GM12878 (cell line): ENCODE data around the gene FEM1B. TPM values are rescaled to one million over a fixed set of nuclear protein-coding genes. Genes with fewer than 3 reads are reported as not detected.

Source experiments
- ETV6 ChIP-seq, 2 experiments: fragments of 450-650 bp in 1 of 2; IDR thresholded peaks in 1 of 2; conservative IDR thresholded peaks in 1 of 2; 2 replicates each; pipeline ENCODE4 v1.6.1; 2014; ENCODE audit warnings: antibody characterized with exemption in 1 of 2, borderline replicate concordance in 1 of 2, low read depth in 1 of 2, mild to moderate bottlenecking in 1 of 2, moderate library complexity in 1 of 2
- RAD51 ChIP-seq: fragments of 450-650 bp; IDR thresholded peaks from 2 replicates; pipeline ENCODE4 v1.6.1; 2016; ENCODE audit warnings: moderate library complexity, mild to moderate bottlenecking, inconsistent platforms
- RB1 ChIP-seq: fragments of 450-650 bp; formaldehyde crosslinking; IDR thresholded peaks from 2 replicates; pipeline ENCODE4 v1.6.1; 2017; ENCODE audit warnings: mild to moderate bottlenecking, borderline replicate concordance
- RCOR1 ChIP-seq: conservative IDR thresholded peaks from 2 replicates; pipeline ENCODE4 v1.6.1; 2012; ENCODE audit warnings: low read depth, low read length, improper control_type of control experiment
- RELA ChIP-seq: fragments of 450-650 bp; IDR thresholded peaks from 2 replicates; pipeline ENCODE4 v1.8.0; 2014; ENCODE audit warnings: borderline replicate concordance; ENCODE audit not compliant: partially characterized antibody
- SIN3A ChIP-seq: IDR thresholded peaks from 2 replicates; pipeline ENCODE4 v1.6.1; 2012; ENCODE audit warnings: low read depth, low read length, improper control_type of control experiment
- ZBTB11 ChIP-seq: fragments of 450-650 bp; formaldehyde crosslinking; IDR thresholded peaks from 2 replicates; pipeline ENCODE4 v1.5.0; 2022; ENCODE audit warnings: mild to moderate bottlenecking, missing genetic modification characterization
- ZNF384 ChIP-seq: IDR thresholded peaks from 2 replicates; pipeline ENCODE4 v1.6.1; 2012; ENCODE audit warnings: low read depth, mild to moderate bottlenecking, low read length, improper control_type of control experiment, borderline replicate concordance
- ZNF687 ChIP-seq: fragments of 450-650 bp; IDR thresholded peaks from 2 replicates; pipeline ENCODE4 v1.6.1; 2017; ENCODE audit warnings: mild to moderate bottlenecking, moderate library complexity
- ZSCAN29 ChIP-seq: fragments of 450-650 bp; IDR thresholded peaks from 2 replicates; pipeline ENCODE4 v1.6.1; 2017; ENCODE audit warnings: mild to moderate bottlenecking, moderate library complexity
- polyA plus RNA-seq, 11 experiments: library from polyadenylated mRNA; depleted of rRNA in 4 of 11; unstranded in 6 of 11; stranded (reverse) in 5 of 11; fragments of >200 nt; fragmentation: Nextera tagmentation in 4 of 11; fragmentation: Illumina TruSeq in 1 of 11; extraction: Ambion mirVana in 4 of 11; extraction: Trizol in 1 of 11; gene quantifications; 1 replicate in 1 of 11; 2 replicates in 10 of 11; pipeline versions ENCODE4 v1.2.1 to v1.2.3, GENCODE V29; 2011 to 2016; ENCODE audit warnings: inconsistent platforms in 2 of 11, missing spikeins in 2 of 11, low read depth in 1 of 11
- total RNA-seq, 4 experiments: library from RNA; depleted of rRNA in 3 of 4; stranded (reverse); fragments of >200 nt in 3 of 4; fragmentation: Illumina TruSeq in 1 of 4; extraction: Trizol in 1 of 4; gene quantifications; 2 replicates each; pipeline versions ENCODE4 v1.2.1 to v1.2.3, GENCODE V29; 2013 to 2021
- TF ChIP-seq, protein P1 (sequence below): IDR thresholded peaks from 2 replicates; pipeline ENCODE4 v1.6.1; 2012; ENCODE audit warnings: mild to moderate bottlenecking, low read depth, low read length
- TF ChIP-seq, protein P2 (sequence below): fragments of 450-650 bp; IDR thresholded peaks from 2 replicates; pipeline ENCODE4 v1.6.1; 2017; ENCODE audit warnings: mild to moderate bottlenecking, moderate library complexity

The FEM1B gene
- total and polyA plus RNA-seq, 10 of the 15 experiments (the other 5 are each of a cell fraction or from before 2014, with no cell fraction given), result 5.5 to 61.1 (median 18.2) TPM

DNA sequence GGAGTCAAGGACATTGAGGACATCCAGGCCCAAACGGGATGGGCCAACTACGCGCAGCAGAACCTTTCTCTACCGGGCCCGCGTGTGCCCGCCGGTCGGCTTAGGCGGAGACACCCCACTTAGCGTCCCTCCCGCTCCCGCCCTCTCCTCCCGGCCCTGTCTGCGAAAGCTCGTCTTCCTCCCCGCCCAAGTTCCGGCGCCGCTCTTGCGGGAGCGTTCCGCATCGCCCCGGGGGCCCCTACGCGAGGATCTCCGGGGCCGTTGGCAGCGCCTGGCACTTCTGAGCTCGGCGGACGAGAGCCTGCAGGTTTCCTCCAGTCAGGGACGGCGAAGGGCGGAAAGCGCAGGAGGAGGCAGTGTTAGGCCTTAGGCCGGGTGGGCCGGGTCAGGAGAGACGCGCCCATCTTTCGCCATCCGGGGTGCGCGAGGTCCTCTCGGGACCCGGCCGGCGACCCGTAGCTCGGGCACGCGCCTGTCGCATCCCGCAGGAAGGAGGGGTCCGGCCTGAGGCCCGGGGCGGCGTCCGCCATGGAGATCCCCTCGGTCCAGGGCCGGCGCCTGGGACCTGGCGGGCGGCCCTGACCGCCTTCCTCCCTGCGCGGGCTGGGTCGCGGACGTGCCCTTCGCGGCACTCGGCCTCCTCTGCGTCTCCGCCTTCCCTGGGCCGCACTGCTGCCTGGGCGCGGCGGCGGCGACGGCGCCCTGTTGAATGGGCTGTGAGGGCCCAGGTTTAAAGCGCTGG is at the start of gene FEM1B (continued):
- TF ChIP-seq, protein P1, sequence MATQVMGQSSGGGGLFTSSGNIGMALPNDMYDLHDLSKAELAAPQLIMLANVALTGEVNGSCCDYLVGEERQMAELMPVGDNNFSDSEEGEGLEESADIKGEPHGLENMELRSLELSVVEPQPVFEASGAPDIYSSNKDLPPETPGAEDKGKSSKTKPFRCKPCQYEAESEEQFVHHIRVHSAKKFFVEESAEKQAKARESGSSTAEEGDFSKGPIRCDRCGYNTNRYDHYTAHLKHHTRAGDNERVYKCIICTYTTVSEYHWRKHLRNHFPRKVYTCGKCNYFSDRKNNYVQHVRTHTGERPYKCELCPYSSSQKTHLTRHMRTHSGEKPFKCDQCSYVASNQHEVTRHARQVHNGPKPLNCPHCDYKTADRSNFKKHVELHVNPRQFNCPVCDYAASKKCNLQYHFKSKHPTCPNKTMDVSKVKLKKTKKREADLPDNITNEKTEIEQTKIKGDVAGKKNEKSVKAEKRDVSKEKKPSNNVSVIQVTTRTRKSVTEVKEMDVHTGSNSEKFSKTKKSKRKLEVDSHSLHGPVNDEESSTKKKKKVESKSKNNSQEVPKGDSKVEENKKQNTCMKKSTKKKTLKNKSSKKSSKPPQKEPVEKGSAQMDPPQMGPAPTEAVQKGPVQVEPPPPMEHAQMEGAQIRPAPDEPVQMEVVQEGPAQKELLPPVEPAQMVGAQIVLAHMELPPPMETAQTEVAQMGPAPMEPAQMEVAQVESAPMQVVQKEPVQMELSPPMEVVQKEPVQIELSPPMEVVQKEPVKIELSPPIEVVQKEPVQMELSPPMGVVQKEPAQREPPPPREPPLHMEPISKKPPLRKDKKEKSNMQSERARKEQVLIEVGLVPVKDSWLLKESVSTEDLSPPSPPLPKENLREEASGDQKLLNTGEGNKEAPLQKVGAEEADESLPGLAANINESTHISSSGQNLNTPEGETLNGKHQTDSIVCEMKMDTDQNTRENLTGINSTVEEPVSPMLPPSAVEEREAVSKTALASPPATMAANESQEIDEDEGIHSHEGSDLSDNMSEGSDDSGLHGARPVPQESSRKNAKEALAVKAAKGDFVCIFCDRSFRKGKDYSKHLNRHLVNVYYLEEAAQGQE, result no peak
- TF ChIP-seq RCOR1 (peak; percentile 52; the same call in 1 of the 2 replicates), SIN3A (no peak; the same call in 1 of the 2 replicates), ZNF687 (peak; percentile 52; the same call in 1 of the 2 replicates), ETV6 (conservative IDR thresholded peaks at IDR 0.05 in 1 of 2, IDR thresholded peaks at IDR 0.05 in 1 of 2; ENCODE audit: borderline replicate concordance in 1 of 2, low read depth in 1 of 2) (peak in 1 of 2 experiments; percentile 33; a peak in 1 of 4 replicates), RAD51 (no peak), ZNF384 (no peak), RELA (peak; percentile 79), RB1 (peak; percentile 49; the same call in 1 of the 2 replicates), ZSCAN29 (peak; percentile 40; the same call in 1 of the 2 replicates), ZBTB11 (CRISPR knock-in tag) (peak; percentile 94)
- TF ChIP-seq, protein P2, sequence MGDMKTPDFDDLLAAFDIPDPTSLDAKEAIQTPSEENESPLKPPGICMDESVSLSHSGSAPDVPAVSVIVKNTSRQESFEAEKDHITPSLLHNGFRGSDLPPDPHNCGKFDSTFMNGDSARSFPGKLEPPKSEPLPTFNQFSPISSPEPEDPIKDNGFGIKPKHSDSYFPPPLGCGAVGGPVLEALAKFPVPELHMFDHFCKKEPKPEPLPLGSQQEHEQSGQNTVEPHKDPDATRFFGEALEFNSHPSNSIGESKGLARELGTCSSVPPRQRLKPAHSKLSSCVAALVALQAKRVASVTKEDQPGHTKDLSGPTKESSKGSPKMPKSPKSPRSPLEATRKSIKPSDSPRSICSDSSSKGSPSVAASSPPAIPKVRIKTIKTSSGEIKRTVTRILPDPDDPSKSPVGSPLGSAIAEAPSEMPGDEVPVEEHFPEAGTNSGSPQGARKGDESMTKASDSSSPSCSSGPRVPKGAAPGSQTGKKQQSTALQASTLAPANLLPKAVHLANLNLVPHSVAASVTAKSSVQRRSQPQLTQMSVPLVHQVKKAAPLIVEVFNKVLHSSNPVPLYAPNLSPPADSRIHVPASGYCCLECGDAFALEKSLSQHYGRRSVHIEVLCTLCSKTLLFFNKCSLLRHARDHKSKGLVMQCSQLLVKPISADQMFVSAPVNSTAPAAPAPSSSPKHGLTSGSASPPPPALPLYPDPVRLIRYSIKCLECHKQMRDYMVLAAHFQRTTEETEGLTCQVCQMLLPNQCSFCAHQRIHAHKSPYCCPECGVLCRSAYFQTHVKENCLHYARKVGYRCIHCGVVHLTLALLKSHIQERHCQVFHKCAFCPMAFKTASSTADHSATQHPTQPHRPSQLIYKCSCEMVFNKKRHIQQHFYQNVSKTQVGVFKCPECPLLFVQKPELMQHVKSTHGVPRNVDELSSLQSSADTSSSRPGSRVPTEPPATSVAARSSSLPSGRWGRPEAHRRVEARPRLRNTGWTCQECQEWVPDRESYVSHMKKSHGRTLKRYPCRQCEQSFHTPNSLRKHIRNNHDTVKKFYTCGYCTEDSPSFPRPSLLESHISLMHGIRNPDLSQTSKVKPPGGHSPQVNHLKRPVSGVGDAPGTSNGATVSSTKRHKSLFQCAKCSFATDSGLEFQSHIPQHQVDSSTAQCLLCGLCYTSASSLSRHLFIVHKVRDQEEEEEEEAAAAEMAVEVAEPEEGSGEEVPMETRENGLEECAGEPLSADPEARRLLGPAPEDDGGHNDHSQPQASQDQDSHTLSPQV, result 0 out of 2 replicates have a peak, but pooled peaks have one; percentile 34
